Hematopoietic multipotent progenitor cell treated with erythropoietin and hydrocortisone succinate and interleukin-3 and kit ligand, for 8 days (in vitro differentiated cells): Measurements from ENCODE around the gene XYLB.
A peak's percentile ranks its signal among the peaks of the same experiment; 100 is the strongest.
"Not testable (repeated sequence)": the region's sequence is repeated elsewhere in the genome, so short reads cannot be mapped to it uniquely, and the experiment has no call there.

Source experiments
- DNase-seq: peaks from one replicate; pipeline ENCODE4 v3.0.0-alpha.2; 2015

Gene XYLB

GRCh38 chr3:38346587-38347410 lies at the start of gene XYLB:
TSS of gene XYLB (plus strand) at chr3:38346785. CDS start at chr3:38346869, 84 bp downstream.
- DNase-seq, result peak; percentile 84

GRCh38 chr3:38297053-38297452 lies 49.5 kb upstream of the XYLB start:
- not testable (repeated sequence) for DNase-seq

- DNase-seq, result no peak
These were observed 49.0 kb upstream of the XYLB start for GRCh38 chr3:38297537-38297936.

DNA sequence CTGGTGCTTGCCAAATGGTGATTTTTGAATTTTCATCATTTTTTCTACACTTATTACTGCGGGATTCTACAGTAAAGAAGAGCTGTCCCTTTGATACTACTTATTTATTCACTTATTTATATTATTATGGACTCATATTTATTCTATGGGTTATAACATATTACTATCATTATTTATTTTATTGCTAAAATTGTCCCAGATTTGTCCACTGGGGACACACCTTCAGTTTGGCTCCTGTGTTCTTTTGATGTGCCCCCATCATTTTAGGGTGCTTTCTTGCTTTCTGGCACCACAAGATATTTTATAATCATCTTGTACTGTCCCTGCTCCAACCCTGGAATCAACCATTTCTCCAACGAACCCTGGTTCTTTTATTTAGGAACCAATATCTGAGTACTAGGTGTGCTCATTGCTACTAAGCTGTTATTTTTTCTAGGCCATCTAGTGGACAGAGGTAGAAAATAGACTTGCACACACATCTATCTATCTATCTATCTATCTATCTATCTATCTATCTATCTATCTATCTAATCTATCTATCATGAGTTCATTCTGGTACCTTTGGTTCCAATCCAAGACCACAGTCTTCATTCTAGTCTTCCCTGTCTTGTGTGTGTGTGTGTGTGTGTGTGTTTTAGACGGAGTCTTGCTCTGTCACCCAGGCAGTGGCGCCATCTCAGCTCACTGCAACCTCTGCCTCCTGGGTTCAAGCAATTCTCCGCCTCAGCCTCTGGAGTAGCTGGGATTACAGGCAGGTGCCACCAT lies 48.5 kb upstream of the XYLB start:
- no peak for DNase-seq

- no peak for DNase-seq
These were observed 39.6 kb upstream of the XYLB start for GRCh38 chr3:38306941-38307340.

DNA sequence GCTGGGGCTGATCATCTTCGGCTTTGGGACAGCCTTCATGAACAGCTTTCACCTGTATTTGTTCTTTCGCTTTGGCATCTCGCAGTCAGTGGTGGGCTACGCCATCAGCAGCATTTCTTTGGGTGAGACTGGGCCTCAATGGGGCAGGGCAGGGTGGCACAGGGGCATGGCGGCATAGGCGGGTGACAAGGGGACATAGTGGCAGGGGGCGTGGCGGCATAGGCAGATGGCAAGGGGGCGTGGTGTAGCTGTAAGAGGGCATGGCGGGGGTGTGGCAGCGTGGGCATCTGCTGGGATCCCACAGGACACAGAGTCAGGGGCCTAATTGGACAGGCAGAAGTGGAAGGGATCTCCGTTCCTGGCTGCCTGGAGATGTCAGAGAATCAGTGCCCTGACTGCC lies 39.0 kb upstream of the XYLB start:
- no peak for DNase-seq

GRCh38 chr3:38308456-38308855 lies 38.1 kb upstream of the XYLB start:
- no peak for DNase-seq

- DNase-seq, result no peak
These were observed 35.1 kb upstream of the XYLB start for GRCh38 chr3:38311476-38311875.

- DNase-seq, result no peak
These were observed 34.6 kb upstream of the XYLB start for GRCh38 chr3:38311941-38312340.

DNA sequence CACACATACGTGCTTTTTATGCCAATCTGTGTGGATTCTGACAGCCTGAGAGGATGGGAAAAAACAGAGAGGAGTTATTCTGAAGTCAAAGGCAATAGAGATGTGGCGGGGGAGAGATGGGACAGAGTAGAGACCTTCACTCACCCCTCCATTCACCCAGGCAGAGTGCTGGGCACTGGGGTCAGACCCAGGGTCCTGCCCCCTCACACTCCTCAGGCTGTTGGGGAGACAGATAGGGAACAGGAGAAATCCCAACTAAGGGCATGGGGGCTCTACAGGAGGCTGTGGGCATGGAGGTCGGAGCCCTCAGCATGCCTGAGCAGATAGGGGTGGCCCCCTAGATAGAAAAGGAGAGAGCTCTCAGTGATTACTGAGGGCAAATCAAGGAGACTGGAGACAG lies 34.2 kb upstream of the XYLB start:
- no peak for DNase-seq

DNA sequence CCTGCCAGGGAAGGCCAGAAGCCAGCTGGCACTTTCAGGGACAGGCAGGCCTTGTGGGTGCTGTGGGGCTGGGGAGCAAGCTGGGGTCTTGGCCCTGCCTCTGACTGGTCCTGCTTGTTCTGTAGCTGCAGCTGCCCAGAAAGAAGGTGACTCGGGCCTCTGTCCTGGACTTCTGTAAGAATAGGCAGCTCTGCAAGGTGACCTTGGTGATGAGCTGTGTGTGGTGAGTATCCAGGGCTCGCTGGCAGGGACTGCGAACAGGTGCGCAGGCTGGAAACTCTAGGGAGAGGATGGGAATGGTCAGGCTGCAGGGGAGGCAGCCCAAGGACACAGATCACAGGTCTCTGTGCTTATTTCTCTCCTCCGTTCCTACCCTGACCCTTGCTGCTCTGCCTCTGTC lies 33.3 kb upstream of the XYLB start:
- DNase-seq, result no peak

- no peak for DNase-seq
These were observed 32.9 kb upstream of the XYLB start for GRCh38 chr3:38313695-38314094.

DNA sequence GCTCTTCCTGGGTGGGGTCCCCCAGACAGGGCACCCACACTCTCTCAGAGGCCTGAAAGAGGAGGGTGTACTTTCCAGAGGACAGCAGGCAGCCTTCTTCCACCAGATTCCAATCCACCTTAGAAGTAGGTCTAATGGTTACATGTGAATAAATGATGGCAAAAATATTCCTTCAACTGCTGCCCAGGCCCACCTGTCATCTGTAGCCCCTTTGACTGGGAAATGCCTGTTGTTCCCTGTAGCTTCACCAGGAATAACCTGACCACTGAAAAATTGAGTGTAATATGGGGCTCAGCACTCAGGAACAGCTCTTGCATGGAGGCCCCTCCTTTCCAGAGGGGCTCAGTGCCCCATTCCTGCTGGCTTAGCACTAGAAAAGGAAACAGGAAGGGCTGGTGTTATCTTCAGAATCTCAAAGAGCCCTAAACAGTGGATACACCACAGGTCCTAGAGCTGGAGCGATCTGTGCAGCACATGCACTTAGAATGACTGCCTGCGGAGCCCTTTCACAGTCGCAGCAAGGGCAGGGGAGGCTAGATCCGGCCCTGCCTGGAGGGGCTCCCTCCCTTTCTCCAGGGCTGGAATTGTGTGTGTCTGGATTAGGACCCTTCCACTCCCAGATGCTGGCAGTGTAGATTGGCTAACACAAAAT lies 32.3 kb upstream of the XYLB start:
- no peak for DNase-seq

- no peak for DNase-seq
These were observed 31.7 kb upstream of the XYLB start for GRCh38 chr3:38314764-38315487.

DNA sequence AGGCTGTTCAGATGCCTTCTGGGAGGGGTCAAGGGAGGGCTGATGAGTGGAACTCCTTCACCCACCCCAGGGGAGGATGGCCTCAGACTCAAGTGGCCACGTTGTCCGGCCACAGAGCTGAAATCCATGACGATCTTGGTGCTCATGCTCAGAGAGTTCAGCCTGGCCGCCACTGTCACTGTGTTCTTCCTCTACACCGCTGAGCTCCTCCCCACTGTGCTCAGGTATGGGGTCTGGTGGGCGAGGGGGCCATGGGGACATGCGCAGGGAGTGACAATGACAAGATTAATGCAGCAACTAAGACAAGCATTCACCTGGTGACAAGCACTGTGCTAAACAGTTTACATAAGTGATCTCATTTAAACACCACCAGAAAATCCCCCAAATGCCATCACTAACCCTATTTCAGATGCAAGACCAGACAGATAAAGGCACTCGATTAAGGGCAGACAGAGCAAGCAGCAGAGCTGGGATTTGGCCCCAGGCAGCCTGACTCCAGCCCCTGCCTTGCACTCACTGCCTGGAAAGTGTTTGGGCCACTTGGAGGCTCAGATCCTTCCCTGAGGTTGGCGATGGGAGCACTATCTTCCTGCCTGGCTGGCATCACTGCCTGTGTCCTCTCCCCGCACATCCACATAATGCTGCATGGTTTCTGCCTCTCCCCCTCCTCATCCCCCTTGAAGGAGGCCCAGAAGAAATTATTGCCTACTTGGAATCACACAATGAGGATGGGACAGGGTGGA lies 30.9 kb upstream of the XYLB start:
- DNase-seq, result no peak

GRCh38 chr3:38316356-38317191 lies 30.0 kb upstream of the XYLB start:
- DNase-seq, result no peak

DNA sequence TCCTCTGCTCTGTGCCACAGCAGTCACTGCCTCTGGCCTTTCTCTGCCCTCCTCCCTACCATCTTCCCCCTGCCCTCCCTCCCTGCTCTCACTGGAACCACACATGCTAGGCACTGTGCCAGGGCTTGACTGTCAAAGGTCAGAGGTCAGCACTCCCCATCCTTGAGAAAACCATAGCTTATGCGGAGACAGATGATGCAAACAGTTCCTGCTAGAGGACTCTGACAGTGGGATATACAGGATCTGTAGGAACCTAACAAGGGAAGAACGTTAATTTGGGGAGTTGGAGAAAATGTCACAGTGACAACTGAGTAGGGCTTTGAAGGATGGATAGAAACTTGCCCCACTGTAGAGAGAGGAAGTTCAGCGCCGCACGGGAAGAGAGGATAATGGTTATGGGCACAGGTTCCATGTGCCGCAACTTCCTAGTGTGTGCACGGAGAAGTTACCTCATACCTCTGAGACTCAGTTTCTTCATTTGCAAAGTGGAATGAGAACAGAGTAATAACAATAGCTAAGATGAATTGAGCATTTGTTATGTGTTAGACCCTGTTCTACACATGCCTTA lies 29.3 kb upstream of the XYLB start:
- DNase-seq, result no peak

DNA sequence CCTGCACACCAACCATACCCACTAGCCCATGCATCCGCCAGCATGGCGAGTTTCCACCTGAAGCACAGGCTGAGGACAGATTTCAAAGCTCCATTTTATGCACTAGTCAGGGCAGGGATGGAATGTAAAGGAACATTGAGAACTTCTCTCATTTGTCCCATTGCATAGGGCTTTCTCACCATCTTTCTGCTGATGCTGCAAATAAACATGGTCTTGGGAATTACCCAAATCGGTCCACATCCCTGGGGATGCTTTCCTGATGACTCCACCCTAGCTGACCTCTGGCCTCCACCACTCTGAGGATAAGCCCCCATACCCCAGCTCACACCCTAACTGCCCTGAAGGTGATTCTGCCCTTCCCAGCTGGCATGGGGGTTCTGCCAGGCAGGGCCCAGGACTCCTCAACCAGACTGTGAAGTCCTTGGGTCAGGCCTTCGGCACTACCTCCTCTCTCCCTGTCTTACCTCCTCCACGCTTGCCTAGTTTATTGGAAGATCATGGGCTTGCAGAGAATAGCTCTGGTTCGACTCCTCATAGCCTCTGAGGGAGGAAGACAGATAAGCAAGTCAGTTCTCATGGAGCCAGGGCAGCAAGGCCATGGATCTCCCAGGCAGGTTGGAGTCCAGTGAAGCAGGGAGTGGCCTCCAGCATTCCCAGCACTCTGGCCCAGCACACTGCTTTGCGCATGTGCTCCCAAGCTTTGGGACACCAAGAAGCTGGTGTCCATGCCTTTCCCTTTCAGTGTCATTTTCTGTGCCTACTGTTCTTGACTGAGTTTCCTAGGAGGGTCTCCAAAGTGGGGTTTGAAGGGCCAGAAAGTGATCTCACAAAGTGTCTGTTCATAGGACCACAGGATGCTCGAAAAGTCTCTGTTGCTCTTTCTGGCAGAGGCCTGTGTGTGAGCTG lies 27.6 kb upstream of the XYLB start:
- DNase-seq, result no peak

GRCh38 chr3:38320638-38321037 lies 25.9 kb upstream of the XYLB start:
- DNase-seq, result not testable (repeated sequence)

GRCh38 chr3:38323060-38323459 lies 23.5 kb upstream of the XYLB start:
- no peak for DNase-seq
